DMS 273 treated with DMSO at 0.1 percent for 48 hours (cell line): Measurements from ENCODE around the gene MLN.
A peak's percentile ranks its signal among the peaks of the same experiment; 100 is the strongest.
"Not testable (repeated sequence)": the region's sequence is repeated elsewhere in the genome, so short reads cannot be mapped to it uniquely, and the experiment has no call there.

Experiments used
- DNase-seq: peaks from one replicate; lab custom pipeline; 2025; lab: John Stamatoyannopoulos, UW

The MLN gene

DNA sequence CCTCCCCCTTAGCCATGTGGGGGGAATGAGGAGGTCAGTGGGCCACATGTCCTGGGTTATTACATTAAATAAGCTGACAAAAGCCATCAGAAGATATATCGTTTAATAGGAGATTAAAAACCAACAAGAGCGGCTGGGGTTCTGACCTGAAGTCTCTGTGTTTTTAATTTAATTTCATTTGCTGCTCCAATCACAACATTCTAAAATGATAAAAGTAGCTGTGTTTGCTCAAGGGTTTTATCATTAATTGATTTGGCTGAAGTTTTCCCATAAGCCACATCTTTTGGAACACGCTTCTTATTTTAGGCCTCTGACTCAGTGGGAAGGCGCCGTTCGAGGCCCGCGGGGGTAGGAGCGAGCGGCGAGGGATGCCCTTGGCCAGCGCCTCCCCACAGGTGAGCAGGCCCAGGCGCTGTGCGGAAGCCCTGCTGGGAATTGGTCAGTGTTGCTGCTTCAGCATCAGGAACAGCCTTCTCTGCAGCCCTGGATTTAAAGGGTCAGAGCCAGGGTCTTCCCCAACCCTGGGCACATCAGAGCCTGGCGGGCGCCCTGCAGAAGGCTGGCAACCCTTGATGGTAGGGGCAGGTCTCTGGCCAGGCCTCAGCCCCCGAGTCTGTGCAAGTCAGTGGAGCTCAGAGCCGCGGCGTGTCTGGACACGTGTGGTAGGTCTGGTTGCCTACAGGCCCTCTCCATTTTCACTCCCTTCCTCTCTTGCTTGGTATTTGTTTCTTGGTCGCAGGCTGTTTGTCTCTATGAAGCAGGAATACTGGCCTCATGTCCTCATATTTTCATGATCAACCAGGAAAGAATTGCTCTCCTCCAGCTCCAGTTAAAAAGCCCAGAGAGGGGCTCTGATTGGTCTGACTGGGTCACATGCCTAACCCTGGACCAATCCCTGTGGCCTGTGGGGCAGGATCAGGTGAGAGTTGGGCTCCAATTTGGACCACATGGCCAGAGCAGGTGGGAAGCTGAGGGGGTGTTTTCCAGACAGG lies 30.9 kb upstream of the MLN start:
- no peak for DNase-seq

DNA sequence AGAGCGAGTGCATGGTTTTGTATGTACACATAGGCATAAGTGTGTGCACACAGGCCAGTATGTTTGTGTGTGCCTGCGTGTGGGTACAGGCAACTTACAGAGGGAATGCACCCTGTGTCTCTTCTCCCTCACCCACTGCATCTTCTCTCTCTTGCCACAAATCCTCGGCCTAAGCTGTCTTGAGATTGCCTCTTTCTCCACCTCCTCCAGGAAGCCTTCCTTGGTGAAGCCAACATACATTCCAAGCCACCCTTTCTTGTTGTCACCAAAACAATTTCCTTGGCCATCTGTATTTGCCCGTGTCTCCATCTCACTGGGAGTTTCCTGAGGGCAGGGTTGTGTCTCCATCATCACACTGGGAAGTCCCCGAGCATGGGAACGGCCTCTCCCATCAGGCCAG lies 29.8 kb upstream of the MLN start:
- DNase-seq = no peak

DNA sequence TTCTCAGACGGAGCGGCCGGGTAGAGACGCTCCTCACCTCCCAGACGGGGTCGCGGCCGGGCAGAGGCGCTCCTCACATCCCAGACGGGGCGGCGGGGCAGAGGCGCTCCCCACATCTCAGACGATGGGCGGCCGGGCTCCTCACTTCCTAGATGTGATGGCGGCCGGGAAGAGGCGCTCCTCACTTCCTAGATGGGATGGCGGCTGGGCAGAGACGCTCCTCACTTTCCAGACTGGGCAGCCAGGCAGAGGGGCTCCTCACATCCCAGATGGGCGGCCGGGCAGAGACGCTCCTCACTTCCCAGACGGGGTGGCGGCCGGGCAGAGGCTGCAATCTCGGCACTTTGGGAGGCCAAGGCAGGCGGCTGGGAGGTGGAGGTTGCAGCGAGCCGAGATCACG lies 29.0 kb upstream of the MLN start:
- not testable (repeated sequence) for DNase-seq

DNA sequence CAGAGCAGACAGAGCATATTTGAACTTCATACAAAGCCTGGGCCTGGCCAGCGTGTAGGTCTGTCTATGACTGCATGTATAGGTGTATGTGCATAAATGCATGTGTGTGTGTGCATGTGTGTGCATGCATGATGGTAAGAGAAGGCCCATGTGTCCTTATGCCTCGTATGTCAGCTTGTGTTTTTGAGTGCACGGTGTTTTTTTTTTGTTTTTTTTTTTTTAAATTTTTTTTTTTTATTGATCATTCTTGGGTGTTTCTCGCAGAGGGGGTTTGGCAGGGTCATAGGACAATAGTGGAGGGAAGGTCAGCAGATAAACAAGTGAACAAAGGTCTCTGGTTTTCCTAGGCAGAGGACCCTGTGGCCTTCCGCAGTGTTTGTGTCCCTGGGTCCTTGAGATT lies 27.9 kb upstream of the MLN start:
- DNase-seq = not testable (repeated sequence)

DNA sequence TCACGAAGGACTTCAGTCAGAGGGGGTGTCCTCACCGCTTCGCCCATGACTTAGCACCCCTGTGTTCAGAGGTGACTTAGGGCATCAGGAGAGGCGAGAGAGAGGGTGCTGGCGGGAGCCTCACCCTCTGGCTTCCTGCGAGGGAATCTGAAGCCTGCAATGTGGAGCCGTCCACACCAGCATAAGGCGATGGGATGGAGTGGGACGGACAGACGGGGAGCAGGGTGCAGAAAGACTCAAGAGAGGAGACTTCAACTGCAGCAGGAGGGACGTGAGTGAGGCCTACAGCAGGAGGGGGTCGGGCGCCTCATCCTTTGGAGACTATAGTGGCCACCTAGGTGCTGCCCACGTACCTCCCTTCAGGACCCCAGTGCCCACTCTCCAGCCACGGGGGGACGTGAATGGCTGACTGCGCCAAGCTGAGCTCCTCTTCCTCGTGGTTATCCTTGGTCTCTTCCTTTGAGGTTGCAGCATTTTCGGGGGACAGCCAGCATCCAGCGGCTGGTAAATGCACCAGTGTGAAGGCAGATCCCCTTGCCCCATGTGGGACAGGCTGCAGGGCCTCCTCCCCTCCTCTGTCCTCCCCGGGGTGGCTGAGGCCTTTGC lies 26.9 kb upstream of the MLN start:
- DNase-seq = no peak

DNA sequence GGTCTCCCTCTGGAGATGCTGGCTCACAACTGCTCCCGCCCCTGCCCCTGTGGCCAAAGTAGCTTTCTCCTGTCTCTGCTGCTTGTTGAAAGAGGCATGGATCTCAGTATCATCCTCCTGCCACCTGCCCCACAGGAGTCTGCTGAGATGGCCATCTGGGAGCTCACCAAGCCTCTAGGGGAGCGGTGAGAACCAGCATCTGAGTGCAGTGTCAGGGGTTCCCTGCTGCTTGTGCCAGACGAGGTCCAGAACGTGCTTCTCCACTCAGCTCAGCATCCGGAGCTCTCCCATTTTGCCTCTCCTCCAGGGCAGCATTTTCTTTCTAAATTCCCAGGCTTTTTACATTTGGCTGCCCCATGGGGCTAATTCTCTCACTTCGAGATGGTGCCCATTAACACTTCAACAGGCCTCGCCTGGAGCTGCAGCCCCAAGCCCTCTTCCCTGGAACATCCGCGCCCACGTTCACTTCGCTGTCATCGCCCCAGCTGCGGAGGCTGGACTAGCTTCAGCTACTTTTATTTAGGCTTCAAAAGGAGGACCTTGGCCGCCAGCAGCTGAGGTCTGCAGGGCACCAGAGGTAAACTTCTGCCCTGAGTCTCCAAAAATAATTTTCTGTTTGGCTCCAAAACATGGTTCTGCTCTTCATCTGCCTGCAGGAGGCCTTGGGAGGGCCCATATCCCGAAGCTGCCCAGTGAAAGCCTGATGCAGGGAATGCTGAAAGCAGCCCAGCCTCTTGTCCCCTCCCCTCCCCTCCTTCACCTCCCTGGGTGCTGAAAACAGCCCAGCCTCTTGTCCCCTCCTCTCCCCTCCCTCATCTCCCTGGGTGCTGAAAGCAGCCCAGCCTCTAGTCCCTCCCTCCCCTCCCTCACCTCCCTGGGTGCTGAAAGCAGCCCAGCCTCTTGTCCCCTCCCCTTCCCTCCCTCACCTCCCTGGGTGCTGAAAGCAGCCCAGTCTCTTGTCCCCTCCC lies 25.2 kb upstream of the MLN start:
- no peak for DNase-seq

DNA sequence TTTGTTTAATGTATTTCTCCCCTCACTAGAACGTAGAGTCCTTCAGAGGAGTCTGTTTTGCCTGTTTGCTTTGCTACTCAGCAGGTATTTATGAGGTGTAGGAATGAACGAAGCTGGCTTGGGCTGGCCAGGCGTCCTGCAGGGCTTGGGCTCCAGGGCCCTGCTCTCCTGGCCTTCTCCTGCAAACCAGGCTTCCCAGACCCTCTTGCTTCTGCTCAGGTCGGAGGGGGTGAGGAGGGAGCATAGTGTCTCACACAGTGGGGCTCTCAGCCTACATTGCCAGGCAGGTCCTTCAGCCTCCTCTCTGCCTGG lies 24.6 kb upstream of the MLN start:
- no peak for DNase-seq

DNA sequence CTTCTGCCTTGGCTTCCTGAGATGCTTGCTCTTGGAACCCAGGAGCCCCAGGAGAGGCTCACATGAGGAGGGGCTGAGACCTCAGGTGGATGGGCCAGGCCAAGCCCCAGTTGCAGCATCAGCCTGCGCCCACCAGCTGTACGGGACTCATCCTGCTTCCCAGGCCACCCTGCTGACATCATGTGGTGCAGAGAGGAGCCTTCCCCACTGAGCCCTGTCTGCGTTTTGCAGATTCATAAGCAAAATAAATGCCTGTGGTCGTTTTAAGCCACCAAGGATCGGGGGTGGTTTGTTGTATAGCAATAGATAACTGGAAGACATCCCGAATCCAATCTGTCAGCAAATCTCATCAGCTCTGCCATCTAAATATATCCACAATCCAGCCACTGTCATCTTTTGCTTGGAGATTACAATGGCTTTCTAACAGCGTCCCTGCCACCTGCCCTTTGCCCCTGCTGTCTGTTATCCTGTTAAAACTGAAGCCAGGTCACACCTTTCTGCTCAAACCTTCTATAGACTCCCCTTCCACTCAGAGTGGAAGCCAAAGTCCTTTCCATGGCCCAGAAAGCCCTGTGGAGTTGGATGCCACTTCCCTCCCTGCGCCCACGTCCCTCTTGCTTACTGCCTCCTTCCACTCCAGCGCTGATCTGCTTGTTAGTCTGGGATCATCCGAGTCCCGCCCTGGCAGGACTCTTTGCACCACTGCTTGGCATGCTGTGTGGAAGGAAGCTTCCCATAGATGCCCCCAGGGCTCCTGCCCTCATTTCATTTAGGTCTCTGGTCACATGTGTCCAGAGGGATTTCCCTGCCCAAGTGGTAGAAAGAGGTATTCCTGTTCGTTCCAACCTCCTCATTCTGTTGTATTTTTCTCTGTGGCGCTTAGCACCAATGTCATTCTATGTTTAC lies 24.0 kb upstream of the MLN start:
- no peak for DNase-seq

DNA sequence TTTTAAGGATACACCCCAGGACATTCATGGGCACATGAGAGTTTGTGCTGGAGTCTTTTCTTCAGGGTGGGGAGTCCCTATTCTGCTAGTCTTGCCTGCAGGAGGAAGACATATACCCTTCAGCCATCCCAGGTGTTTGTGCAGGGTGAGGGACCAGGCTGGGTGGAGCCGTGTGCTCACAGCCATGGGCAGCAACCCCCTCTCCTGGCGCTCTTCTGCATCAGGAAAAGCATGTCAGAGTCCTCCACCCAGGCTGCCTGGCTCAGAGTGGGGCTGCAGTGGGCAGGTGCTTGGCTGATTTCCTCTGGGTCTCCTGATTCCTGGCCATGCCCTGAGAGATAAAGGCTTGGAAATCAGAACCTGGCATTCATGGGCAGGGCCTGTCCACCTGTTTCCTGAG lies 22.7 kb upstream of the MLN start:
- no peak for DNase-seq

DNA sequence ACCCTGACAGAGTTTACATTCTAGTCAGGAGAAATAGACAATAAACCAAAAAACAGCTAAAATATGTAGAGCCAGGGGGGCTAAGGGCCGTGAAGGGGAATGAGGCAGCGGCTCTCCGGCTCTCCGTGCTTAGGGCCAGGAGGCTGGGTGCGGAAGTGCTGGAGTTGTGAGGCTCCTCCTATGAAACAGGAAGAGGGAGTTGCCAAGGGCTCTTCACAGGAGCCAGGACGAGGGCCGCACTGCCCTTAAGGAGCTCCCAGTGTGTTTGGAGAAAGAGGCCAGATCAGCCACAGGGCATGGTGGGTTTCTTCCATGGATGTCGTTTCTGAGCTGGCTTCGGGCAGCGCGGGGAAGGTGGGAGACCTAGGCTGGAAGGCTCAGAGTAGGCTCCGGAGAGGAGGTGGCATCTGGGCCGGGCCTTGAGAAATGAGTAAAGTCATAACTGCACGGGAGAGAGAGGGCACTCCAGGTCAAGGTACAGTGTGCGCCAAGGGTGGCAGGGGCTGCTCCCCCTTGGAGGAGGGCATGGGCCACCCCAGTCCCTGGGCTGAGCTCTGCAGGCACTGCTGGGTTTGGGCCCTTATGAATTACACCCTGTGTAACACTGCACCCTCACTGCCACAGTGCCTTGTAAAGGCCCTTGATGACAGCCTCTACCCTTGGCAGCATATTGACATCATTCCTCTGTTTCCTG lies 20.8 kb upstream of the MLN start:
- DNase-seq = no peak

DNA sequence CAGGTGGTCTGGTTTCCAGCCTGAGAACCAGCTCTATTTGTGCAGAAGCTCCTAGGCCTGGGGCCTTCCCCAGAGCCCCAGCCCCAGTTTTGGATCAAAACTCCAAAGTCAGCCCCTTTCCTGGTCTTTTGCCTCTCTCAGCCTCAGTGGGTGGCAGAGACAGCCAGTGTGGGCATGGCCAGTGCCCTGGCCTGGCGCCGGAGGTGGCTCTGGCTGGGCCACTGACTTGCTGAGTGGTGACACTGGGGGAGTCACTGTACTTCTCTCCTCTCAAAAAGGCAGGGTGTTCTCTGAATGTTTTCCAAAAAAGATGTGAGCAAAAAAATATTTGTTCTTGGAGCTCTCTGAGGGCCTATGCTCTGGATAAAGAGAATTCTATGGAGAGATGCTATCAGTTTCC lies 20.0 kb upstream of the MLN start:
- no peak for DNase-seq

DNA sequence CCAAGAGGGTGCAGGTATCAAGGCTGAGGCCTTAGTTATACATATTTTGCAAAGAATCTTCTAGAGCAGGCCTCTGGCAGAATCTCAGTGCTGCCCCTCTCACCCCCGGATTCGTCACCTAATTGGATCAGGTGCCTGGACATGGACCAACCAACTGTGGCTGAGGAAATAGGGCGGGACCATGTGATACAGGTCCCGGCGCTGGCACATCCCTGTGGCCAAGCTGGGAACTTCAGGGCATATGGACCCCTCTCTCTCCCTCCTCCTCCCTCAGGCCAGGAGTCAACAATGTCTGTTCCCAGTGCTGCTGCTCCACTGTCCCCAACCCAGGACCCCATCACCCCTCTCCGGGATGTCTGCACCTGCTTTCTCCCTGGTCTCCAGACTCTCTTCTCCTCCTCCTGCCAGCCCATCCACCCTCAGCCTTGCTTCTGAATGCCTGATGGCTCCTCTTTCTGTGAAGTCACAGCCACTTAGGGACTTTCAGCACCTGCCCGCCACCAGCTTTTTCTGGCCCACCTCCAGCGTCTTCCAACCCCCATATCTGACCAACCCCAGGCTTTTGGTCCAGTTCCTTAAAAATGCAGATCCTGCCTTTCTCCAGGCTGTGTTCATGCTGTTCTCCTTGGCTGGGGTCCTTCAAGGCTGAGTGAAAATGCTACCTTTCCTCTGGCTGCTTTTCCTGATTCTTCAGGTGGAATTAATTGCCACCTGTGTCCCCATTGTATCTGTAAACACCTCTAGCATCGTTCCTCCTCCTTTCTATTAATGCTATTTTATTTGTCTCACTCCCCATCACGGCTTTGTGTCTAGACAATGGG lies 19.0 kb upstream of the MLN start:
- peak; percentile 63 for DNase-seq

DNA sequence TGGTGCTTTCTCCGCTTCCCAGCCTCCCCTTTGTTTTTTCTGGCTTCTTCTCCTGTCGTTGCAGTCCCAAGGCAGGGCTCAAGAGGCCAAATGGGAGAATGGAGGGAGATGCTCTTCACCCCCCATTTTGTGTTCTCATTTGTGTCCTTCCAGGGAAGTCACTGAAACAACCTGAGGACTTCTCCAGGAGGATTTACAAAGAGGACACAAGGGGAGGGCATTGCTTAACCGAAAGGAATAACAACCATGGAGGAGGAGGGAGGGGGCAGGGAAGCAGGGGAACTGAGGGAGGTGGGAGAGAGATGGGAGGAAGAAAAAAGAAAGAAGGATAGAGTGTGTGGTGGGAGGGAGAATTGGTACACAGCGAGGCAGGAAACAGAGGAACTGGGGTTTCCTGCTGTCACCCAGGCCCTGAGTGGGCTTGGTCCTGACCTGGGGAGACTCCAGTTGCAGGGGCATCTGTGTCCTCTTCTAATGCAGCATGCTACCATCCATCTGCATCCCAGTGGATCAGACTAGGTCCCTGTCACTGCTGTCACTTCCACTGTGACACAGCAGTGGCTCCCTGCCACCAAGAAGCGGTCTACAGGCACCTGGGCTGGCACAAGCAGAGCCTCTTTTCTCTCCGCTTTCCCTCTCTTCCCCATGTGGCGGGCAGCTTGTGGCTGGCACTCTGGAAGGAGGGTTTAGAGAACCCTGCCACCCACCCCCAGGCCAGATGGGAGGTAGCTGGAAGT lies 17.1 kb upstream of the MLN start:
- no peak for DNase-seq

DNA sequence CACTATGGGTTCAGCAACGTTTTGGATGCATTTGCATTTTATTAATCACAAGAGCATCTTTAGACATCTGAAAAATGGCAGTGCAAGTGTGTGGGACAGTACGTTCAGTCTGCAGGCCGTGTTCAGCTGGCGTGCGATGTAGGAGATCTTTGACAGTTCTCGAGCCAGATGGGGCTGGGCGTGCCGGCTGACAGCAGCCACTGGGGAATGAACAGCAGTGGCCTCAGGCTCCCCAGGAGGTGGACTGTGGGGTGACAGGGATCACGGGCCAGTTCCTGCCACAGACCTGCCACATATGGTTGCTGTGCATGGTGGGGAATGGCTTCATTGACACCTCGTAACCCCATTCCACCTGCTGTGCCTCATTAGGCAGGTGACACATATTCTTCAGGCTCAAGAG lies 16.4 kb upstream of the MLN start:
- peak; percentile 11 for DNase-seq

DNA sequence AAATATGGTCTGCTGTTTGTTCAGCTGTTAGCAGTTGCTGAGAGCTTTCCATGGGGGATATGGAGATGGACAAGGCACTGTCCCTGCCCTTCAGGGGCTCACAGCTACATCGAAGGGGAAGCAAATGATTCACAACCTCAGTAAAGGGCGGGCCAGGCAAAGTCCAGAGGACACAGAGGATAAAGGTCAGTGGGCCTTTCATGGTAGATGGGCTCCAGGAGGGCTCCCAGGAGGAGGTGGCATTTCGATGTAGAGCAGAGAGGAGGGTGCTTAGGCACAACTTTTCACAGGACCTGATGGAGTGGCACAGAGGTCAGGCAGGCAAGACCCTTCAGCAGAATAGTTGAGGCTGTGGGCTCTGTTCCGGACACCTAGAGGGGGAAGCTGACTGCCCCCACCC lies 15.2 kb upstream of the MLN start:
- DNase-seq = no peak

DNA sequence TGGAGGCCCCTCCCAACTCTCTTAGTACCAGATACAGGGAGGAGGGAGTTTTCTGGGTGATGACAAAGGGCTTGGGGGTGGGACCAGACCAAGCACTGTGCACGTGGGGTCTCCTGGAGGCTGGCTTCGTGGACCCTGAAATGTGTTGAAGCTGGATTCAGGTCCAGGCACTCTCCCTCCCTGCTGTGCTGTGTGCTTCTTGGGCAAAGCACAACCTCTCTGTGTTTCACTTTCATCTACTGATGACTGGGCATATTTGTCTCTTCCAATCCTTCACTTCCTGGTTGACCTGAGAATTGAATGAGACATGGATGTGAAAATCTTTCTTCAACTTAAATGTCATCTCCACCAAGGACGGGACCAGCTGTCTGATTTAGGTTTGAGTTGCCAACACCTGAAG lies 14.5 kb upstream of the MLN start:
- DNase-seq = no peak

DNA sequence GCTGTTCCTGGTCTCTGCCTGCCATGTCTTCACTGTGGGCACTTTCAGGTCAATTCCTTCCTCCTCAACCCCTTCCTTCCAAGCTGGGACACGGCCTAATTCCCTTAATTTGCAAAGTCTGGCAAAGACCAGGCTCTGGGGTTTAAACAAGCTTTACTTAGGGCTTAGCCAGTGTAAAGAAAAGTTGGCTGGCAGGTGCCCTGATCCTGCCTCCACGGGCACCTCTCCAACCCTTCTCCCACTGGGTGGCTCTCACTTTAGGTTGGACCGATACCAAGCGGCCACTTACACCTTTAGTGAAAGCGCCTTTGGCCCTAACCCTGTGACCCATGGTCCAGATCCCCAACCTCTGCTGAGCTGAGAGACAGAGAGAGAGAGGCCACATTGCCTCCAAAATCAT lies 13.7 kb upstream of the MLN start:
- DNase-seq = no peak

DNA sequence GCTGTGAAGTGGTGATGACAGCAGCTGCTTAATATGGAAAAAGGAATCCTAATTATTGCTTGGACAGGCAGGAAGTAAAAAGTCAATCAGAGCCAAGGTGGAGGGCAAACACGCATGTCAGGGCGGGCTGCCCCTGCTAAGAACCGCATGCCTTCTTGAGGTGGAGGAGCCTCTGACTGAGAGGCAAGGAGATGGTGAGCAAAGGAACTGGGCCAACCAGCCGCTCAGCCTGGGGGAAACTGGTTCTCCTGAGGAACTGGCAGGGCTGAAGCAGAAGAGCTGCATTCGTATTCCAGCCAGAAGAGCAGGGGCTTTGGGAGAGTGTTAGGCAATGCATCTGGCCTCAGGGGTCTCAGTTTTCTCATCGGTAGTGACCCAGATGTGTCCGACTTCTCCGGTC lies 13.1 kb upstream of the MLN start:
- DNase-seq = no peak

DNA sequence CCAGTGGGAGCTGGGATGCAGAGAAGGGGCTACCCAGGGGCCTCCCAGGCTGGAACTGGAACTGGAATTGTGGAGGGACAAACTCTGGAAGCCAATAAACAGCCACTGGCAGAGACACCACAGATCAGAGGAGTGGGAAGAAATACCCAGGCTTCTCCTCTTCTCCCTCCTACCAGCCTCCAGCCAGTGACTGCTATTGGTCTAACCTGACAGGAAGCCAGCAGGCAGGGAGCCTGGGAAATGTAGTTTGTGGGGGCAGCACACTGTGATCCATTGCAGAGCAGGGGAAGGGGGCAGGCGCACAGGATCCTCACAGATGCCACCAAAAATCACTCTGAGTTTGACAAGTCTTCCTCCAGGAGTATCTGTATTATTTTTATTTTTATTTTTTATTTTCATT lies 12.1 kb upstream of the MLN start:
- peak; percentile 8 for DNase-seq
